Neural progenitor cell (in vitro differentiated cells): ENCODE data around the gene NSD1.
A peak's percentile ranks its signal among the peaks of the same experiment; 100 is the strongest.

Experiments used
- CTCF ChIP-seq: fragments of 200-600 bp; sonication (generic); IDR thresholded peaks from 2 replicates; pipeline ENCODE4 v1.5.1; 2017; ENCODE audit warnings: antibody characterized with exemption, mild to moderate bottlenecking
- EZH2 ChIP-seq: fragments of 200-600 bp; sonication (generic); IDR thresholded peaks from 2 replicates; pipeline ENCODE4 v1.6.1; 2017; ENCODE audit warnings: antibody characterized with exemption, mild to moderate bottlenecking, moderate library complexity
- EZH2phosphoT487 ChIP-seq: fragments of 200-600 bp; sonication (generic); IDR thresholded peaks from 2 replicates; pipeline ENCODE4 v1.6.1; 2017; ENCODE audit warnings: antibody characterized with exemption

- TF ChIP-seq CTCF (peak; percentile 15), EZH2 (no peak), EZH2phosphoT487 (no peak)
Measured at GRCh38 chr5:177306674-177307543, 173.3 kb downstream of the NSD1 start.
